KOPT-K1 (cell line): Measurements from ENCODE around the gene WDR91.

Experiments
- H3K27ac ChIP-seq: fragments of 200-600 bp; sonication (generic); 2 replicates; pipeline ENCODE4 v1.5.1; 2016; ENCODE audit warnings: antibody characterized with exemption, mild to moderate bottlenecking, low read depth, low read length; ENCODE audit not compliant: poor library complexity, severe bottlenecking
- H3K36me3 ChIP-seq: fragments of 200-600 bp; sonication (generic); 2 replicates; pipeline ENCODE4 v1.5.1; 2017; ENCODE audit warnings: antibody characterized with exemption, mild to moderate bottlenecking, low read length, moderate library complexity; ENCODE audit not compliant: insufficient read depth
- H3K9me3 ChIP-seq: fragments of 200-600 bp; sonication (generic); 2 replicates; pipeline ENCODE4 v1.5.1; 2017; ENCODE audit warnings: antibody characterized with exemption, low read length, mild to moderate bottlenecking; ENCODE audit not compliant: insufficient read depth, poor library complexity, severe bottlenecking

WDR91 gene

GRCh38 chr7:135158141-135158655 is 53.1 kb downstream of the WDR91 start:
- H3K36me3 ChIP-seq: peaks cover 3% of the 10 kb centered on the region; the same call in 1 of the 2 replicates
- H3K27ac ChIP-seq: no peak overlapping the region
- peaks cover 47% of the 10 kb centered on the region for H3K9me3 ChIP-seq

DNA sequence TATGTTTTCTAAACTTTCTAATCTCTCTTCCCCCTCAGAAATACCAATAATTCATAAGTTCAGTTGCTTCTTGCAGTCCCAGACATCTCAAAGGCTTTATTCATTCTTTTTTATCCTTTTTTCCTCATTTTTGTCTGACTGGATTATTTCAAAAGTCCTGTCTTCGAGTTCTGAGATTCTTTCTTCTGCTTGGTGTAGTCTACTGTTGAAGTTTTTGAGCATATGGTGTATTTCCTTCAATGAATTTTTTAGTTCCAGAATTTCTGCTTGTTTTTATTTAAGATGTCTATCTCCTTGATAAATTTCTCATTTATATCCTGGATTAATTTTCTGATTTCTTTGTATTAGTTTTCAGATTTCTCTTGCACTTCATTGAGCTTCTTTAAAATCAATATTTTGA is 55.0 kb downstream of the WDR91 start:
- Histone ChIP-seq H3K27ac (no peak overlapping the region), H3K36me3 (no peaks in the 10 kb centered on the region; the same call in 1 of the 2 replicates)

DNA sequence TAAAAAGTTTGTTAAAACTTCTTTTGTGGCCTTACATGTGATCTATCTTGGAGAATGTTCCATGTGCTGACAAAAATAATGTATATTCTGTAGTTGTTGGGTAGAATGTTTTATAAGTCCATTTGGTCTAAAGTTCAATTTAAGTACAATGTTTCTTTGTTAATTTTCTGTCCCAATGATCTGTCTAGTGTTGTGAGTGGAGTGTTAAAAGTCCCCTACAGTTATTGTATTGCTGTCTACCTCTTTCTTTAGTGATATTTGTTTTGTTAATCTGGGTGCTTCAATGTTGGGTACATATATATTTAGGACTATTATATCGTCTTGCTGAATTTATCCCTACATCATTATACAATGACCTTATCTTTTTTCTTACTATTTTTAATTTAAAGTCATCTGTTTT is 56.6 kb downstream of the WDR91 start:
- H3K36me3 ChIP-seq: no peaks in the 10 kb centered on the region; the same call in 1 of the 2 replicates
- H3K27ac ChIP-seq: no peak overlapping the region

More for the DNA sequence above, 55.0 kb downstream of the WDR91 start:
- H3K9me3 ChIP-seq: peaks cover 33% of the 10 kb centered on the region

DNA sequence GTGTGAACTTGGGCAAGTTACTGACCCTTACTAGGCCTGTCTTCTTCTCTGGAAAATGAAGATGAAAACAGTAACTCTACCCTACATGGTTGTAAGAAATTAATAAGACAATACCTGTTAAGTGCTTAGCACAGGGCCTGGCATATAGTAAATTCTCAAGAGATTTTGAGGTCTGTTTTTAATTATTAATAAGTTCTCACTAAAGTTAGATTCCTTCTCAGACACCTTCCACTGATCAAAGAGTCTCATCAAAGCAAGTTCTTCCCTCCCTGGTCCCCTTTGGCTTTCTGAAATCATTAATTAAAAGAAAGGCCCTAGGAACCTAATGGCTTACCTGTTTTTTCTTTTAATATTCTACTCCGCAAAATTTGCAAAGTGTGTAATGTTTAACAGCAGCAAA is 58.9 kb downstream of the WDR91 start:
- Histone ChIP-seq H3K9me3 (peaks cover 28% of the 10 kb centered on the region), H3K27ac (no peak overlapping the region), H3K36me3 (no peaks in the 10 kb centered on the region; the same call in 1 of the 2 replicates)

More for the DNA sequence above, 56.6 kb downstream of the WDR91 start:
- H3K9me3 ChIP-seq: peaks cover 33% of the 10 kb centered on the region

GRCh38 chr7:135151533-135151932 is 59.8 kb downstream of the WDR91 start:
- no peaks in the 10 kb centered on the region for H3K36me3 ChIP-seq
- no peak overlapping the region for H3K27ac ChIP-seq
- peaks cover 19% of the 10 kb centered on the region for H3K9me3 ChIP-seq

GRCh38 chr7:135151132-135151531 is 60.2 kb downstream of the WDR91 start:
- Histone ChIP-seq H3K9me3 (peaks cover 15% of the 10 kb centered on the region), H3K27ac (no peak overlapping the region), H3K36me3 (no peaks in the 10 kb centered on the region)

- Histone ChIP-seq H3K9me3 (peaks cover 6% of the 10 kb centered on the region), H3K36me3 (no peaks in the 10 kb centered on the region), H3K27ac (no peak overlapping the region)
Measured at GRCh38 chr7:135150072-135150782, 61.1 kb downstream of the WDR91 start.

GRCh38 chr7:135147899-135148721 is 63.2 kb downstream of the WDR91 start, which contains the start of gene TMEM140:
Gene TMEM140 (plus strand): TSS chr7:135148072. CDS start chr7:135164442, 16,370 bp downstream.
- Histone ChIP-seq H3K27ac (peak within 1 kb of the TSS; percentile 50), H3K9me3 (no peaks in the 10 kb centered on the region), H3K36me3 (no peaks in the 10 kb centered on the region)

DNA sequence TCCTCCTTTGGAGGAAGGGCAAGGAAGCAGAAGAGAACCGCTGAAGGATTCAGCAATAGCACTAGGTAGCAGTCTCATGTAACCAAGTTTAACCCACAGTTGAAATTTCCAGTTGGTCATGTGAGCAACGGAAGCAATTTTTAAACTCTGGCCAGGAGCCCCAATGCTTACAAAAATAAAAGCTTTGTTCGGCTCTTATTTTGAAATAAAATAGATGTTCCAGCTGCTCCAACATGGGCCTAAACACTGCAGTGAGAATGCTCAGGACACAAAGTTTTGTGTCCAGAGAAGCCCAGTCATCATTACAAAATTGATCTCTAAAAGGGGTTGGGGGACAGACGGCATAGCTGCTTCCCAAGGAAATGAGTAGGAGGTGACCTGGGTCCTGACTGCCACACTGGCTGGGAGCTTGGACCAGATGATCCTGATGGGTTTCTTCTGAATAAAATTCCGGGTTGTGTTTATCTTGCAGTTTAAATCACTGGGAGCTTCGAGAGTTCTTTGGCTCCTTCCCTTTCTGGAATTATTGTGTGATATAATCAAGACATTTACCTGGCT is 63.9 kb downstream of the WDR91 start:
- Histone ChIP-seq H3K36me3 (no peaks in the 10 kb centered on the region), H3K27ac (peak overlapping the region; percentile 50), H3K9me3 (no peaks in the 10 kb centered on the region)

GRCh38 chr7:135143885-135144668 is 67.2 kb downstream of the WDR91 start:
- Histone ChIP-seq H3K36me3 (no peaks in the 10 kb centered on the region), H3K9me3 (no peaks in the 10 kb centered on the region), H3K27ac (no peak overlapping the region)
